HG02884 (cell line): ENCODE data around the gene HNRNPD.
"Not testable (repeated sequence)": the region's sequence is repeated elsewhere in the genome, so short reads cannot be mapped to it uniquely, and the experiment has no call there.

Source experiments
- ATAC-seq: cut with Tn5 transposase; IDR thresholded peaks from one replicate; pipeline ENCODE4 v1.9.1; 2021; ENCODE audit warnings: mild to moderate bottlenecking, moderate library complexity; ENCODE audit not compliant: unreplicated experiment

HNRNPD gene, protein sequence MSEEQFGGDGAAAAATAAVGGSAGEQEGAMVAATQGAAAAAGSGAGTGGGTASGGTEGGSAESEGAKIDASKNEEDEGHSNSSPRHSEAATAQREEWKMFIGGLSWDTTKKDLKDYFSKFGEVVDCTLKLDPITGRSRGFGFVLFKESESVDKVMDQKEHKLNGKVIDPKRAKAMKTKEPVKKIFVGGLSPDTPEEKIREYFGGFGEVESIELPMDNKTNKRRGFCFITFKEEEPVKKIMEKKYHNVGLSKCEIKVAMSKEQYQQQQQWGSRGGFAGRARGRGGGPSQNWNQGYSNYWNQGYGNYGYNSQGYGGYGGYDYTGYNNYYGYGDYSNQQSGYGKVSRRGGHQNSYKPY

DNA sequence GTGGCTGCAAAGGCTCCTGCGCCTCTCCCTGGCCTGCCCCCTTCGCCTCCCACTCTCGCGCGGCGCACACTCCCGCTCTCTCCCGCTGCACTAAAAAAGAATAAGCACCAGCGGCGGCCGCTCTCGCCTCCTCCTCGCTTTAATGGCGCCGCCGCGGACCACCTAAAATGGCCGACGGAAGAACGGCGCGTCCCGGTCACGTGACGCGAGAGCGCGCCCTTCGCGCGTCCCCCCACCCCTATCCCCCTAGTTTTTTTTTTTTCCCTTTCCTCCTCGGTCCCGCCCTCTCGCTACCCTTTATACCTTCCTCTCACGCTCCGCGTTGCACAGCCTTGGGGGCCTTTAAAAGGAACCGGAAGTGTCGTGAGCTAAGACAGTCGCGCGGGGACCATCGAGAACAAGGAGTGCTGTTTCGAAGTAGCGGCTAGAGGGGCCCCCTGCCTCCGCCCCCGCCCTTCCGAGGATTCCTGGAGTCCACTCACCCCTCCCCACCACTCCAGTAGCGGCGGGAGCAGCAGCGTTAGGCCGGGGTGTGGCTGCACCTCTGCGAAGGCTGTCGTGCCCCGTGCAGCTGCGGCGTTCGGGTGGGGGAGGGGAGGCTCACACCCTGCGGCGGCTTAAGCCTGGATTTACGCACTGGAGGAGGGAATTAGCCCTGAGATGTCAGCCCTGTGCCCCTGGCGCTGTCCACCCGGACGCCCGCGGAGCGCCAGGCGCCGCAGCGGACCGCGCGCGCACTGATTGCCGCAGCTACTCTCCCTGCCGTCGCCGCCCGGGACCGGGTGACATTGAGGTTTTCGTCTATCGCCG lies at the start of gene HNRNPD:
HNRNPD (minus strand) TSS at position 176 of the 810 bp plus-strand sequence. CDS start 313 bp downstream, outside the sequence.
- peak; percentile 93 for ATAC-seq

DNA sequence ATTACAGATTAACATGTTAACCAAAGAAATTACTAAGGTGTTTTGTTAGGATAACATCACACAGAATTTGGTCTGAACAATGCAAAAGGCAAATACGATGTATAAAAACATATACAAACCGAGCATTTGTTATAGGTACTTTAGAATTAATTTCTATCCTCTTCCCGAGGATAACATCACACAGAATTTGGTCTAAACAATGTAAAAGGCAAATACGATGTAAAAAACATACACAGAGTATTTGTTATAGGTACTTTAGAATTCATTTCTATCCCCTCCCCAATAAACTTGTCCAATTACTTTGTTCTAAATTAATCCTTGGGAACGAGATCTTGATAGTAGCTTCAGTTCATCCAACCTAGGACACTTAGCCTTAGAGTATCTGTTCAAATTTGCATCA lies 48.8 kb upstream of the HNRNPD start:
- ATAC-seq: no peak

DNA sequence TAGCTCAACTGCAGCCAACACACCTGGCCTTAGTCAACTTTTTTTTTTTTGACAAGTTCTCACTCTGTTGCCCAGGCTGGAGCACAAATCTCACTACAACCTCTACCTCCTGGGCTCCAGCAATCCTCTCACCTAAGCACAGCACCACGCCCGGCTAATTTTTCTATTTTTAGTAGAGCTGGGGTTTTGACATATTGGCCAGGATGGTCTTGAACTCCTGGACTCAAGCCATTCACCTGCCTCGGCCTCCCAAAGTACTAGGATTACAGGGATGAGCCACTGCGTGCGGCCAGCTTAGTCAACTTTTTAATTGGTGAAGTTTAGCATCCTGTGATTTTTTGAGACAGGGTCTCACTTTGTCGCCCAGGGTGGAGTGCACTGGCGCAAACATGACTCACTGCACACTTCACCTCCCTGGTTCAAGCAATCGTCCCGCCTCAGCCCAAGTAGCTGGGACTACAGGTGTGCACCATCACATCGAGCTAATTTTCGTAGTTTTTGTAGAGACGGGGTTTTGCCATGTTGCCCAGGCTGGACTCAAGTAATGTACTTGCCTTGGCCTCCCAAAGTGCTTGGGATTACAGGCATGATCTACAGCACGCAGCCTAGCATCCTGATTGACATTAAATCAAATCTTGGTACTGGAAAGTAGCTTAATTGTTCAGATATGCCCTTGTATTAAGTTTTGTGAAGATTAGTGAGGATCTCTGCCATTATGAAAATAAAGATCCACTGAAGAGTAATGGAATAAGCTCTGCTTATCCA lies 48.2 kb upstream of the HNRNPD start:
- ATAC-seq: no peak

DNA sequence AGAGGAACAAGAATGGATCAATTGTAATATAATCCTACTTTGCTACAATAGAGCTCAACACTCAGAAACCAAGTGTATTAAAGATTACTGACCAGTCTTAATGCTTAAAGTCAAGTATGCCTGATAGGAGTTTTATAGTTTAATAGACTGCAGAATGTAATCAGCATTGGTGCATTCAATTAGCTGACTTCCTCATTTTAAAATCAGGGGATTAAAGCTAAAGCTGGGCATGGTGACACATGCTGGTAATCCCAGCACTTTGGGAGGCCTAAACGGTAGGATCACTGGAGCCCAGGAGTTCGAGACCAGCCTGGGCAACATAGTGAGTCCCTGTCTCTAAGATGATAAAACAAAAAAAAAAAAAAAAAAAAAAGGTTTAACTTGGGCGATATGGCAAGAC lies 45.7 kb upstream of the HNRNPD start:
- ATAC-seq: no peak

DNA sequence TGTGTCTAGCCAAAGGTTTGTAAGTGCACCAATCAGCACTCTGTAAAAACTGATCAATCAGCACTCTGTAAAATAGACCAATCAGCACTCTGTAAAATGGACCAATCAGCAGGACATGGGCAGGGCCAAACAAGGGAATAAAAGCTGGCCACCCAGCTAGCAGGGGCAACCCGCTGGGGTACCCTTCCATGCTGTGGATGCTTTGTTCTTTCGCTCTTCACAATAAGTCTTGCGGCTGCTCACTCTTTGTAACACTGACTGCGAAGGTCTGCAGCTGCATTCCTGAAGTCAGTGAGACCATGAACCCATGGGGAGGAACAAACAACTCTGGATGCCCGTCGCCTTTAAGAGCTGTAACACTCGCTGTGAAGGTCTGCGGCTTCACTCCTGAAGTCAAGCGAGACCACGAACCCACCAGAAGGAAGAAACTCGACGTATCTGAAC lies 42.2 kb upstream of the HNRNPD start:
- ATAC-seq: no peak

DNA sequence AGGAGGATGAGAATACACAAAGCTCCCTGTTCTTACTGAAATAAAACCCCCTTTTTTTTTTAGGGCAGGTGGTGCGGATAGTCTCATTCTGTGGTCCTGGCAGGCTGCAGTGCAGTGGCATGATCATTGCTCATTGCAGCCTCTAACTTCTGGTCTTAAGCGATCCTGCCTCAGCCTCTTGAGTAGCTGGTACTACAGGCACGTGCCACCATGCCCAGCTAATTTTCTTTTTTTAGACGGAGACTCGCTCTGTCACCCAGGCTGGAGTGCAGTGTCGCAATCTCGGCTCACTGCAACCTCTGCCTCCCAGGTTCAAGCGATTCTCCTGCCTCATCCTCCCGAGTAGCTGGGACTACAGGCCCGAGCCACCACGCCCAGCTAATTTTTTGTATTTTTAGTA lies 41.3 kb upstream of the HNRNPD start:
- not testable (repeated sequence) for ATAC-seq

DNA sequence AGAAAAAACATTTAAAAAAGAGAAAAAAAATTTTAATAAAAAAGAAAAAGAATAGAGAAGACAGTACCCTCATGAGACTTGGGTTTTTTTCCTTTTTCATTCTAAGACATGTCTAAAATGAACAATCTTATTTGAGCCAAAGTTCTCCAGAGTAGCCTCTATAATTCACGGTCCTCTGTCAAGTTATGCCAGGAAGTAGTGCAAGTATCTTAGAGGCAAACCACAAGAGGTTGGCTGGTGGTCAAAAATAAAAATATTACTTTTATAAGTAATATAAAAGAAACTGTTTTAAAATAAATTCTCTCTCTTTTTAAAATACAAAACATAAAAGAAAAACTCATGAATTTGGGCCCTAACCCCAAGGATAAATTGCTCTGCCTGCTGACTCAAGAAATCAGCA lies 29.9 kb upstream of the HNRNPD start:
- no peak for ATAC-seq

DNA sequence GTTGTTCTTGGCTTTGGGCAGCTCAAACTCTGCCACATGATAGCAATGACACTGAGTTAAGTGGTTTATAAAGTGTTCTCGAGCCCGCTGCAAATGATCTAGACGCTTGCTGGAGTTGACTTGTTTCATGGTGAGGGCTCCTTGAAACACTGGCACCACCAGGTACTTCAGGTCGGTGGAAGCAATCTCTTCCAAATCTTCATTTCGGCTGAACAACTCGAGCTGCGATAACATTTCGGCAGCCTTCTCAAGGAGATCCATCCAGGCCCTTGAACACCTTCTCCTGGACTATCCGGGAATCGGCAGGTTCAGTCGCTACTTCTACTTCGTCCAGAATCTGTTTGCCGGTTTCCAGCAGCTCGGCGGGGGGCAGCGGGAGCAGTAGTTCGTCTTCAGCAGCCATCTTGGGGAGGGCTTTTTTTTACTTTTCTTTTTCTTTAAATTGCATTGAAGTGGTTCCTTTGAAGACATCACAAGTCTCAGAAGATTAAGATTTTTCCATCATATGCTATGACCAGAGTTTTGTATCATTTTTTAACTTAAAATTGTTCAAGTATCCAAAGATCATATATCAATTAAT lies 28.5 kb upstream of the HNRNPD start:
- ATAC-seq: no peak

DNA sequence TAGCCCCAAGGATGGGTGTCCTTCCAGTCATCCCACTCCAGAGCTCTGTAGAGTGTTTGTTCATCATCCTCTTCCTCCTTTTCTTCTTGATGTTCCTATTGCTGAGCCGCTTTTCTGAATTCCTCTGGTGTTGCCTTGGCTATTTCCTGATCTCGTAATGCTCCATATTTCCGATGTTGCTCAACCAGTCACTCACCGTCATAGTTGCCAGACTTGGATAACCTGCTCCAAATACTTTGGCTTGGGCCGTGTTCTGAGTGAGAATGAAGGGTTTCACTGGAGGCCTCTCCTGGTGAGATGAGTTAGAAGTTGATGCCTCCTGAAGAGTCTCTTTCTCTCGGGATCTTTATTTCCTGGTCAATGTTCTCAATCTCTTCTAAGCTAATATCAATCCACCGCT lies 27.8 kb upstream of the HNRNPD start:
- no peak for ATAC-seq

DNA sequence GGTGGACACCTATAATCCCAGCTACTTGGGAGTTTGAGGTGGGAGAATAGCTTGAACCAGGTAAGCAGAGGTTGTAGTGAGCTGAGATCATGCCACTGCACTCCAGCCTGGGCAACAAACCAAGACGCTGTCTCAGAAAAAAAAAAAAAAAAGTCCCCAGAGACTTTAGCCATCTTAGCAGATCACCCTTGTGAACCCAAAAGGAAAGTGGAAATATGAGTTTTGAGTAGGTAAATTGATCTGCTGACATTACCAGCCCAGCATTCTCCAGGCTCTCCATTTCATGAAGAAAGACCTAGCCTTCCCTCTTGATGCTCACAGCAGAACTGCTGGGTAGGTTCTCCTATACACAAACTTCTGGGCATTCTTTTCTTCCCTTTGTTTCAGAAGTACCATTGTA lies 24.5 kb upstream of the HNRNPD start:
- no peak for ATAC-seq

DNA sequence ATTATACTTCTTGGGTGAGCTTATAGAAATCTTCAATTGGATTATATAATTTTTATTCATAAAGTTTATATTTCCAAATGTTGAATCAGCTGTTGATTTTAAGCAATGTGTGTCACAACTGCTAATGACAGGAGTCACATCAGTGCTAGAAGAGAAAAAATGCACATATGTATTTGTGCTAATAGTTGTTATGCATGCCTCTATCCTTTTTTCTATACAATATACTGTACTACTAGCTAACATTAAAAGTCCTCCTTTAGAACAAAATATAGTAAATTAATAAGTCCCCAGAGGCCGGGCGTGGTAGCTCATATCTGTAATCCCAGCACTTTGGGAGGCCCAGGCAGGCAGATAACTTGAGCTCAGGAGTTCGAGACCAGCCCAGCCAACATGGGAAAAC lies 23.7 kb upstream of the HNRNPD start:
- no peak for ATAC-seq

DNA sequence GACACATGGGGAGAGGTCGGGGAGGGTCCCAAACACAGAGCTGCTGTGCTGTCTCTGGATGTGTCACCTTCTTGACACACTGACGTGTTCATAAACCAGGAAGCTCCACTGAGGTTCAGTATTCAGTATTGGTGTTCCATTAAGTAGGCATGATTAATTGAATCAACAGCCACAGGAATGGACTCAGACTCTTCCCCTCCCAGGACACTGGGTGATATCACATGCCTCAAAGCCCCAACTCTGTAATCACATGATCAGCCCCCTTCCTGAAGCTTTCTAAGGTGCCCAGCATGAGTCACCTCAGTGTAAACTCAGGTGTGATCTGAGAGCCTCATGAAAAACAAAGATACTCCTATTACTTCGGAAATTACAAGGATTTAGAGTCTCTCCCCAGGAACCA lies 21.1 kb upstream of the HNRNPD start:
- ATAC-seq: no peak

DNA sequence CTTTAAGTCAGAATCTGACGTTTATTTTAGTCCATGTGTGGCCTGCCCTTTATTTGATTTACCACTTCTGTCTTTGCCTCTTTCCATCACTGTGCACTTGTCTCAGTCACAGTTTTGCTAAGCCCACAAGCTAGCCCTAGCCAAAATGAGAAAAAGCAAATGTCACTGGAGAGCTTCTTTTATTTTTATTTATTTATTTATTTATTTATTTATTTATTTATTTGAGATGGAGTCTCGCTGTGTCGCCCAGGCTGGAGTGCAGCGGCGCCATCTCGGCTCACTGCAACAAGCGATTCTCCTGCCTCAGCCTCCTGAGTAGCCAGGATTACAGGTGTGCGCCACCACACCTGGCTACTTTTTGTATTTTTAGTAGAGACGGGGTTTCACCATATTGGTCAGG lies 16.3 kb upstream of the HNRNPD start:
- not testable (repeated sequence) for ATAC-seq

DNA sequence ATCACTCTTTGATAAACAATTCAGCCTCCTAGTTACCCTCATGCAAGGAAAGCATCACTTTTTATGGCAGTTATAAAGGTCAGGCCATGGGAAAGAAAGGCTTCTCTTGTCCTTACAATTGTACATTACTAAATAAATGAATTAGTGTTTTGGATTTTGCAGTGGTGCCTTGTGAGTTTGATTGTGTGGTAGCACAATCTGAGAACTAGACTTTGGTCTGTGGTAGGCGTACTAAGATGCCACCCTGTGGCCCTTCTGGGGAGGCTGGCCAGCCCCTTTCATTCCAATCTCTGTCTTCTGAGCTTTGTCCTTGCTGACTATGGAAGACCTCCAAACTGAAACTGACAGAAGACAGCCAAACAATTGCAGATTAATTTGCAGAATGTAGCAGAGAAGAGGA lies 14.6 kb upstream of the HNRNPD start:
- no peak for ATAC-seq

DNA sequence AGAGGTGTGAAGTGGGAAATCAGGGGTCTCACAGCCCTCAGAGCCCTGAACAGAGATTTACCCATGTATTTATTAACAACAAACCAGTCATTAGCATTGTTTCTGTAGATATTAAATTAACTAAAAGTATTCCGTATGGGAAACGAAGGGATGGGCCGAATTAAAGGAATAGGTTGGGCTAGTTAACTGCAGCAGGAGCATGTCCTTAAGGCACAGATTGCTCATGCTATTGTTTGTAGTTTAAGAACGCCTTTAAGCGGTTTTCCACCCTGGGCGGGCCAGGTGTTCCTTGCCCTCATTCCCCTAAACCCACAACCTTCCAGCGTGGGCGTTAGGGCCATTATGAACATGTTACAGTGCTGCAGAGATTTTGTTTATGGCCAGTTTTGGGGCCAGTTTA lies 12.5 kb upstream of the HNRNPD start:
- not testable (repeated sequence) for ATAC-seq

DNA sequence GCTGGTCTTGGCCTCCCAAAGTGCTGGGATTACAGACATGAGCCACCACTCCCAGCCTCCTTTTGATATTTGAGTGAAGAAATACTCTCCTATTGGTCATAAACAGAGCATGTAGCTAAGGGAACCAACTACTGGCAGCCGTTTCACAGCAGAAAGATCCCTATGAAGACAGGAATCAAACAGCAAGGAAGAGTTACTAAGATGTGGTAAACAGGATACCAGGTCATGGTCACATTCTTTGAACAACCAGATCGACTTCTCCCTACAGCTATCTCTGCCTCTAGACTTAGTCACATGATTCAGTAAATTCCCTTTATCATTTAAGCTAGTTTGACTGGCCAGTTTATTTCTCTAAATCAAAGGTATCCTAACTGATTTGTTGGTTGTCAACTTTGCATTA lies 9.0 kb upstream of the HNRNPD start:
- ATAC-seq: no peak

DNA sequence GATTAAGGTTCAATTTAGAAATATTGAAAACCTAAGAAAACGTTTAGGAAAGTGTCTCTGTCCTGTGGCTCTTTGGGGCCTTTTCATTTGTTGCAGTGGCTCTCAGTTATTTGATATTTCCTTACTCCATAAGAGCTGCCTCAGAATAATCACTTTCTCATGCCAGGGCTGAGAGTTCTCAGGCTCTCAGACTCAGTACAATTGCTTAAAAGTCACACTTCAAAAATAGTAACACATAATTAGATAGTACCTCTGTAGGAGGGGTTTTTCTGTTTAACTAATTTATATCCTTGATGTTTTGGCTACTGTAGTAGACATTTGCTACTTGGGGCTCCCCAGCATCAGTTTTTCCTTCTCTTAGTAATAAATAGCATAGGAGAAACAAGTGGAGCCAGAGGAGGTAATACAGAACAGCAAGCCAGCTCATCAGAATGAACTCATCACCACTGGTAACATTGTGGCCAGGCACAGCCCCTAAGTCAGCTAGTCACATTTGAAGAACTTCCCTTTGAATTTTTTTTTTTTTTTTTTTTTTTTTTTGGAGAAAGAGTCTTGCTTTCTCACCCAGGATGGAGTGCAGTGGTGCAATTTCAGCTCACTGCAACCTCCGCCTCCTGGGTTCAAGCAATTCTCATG lies 8.0 kb upstream of the HNRNPD start:
- no peak for ATAC-seq

DNA sequence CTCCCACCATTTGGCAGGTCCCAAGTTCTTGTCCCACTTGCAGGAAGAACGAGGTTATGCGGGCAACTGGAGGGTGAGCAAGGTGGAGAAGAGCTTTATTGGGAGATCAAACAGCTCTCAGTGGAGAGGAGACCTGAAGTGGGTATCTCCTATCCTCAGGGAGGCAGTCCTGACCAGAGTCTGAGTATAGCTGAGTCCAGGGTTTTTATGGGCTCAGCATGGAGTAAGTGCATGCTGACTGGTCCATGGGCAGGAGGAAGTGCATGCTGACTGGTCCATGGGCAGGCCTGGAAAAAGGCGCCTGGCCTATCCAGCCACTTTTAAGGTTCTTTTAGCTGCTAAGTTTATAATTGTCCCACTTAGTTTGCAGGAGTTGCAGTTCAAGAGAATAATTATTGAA lies 7.4 kb upstream of the HNRNPD start:
- no peak for ATAC-seq

DNA sequence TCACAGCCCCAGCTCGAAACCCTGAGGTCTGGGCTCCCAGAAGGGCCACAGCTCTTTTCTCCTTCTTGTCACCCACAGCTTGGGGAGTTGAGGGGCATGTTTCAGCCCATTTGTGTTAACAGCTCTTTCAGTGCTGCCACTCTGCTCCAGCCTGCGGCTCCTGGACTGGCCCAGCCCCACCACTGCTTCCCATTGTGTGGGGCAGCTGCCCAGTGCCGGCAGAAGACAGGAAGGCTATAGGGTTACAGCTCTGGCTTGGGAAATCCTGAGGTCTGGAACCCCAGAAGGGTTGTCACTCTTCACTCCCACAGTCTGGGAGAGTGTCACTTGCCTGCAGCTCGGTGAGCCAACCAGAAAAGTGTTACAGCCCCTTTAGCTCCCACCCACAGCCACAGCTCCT lies 7.0 kb upstream of the HNRNPD start:
- ATAC-seq: no peak

DNA sequence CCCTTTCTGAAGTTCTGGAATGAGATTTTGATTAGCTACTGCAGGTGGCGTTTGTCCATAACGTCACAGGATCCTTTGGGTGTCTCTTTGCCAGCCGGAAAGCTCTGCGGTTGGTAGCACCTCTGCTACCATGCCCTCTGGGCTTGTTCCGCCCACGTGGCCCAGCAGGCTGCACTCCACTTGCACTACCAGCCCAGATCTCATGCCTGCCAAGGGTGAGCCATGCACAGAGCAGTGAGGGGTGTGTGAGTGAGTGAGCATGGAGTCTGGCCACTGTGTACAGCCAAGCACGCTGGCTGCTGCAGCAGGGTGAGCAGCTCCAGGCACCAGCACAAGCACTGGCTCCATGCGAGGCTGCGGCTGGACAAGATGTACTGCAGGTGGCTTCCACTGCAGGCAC lies 6.6 kb upstream of the HNRNPD start:
- ATAC-seq: no peak

DNA sequence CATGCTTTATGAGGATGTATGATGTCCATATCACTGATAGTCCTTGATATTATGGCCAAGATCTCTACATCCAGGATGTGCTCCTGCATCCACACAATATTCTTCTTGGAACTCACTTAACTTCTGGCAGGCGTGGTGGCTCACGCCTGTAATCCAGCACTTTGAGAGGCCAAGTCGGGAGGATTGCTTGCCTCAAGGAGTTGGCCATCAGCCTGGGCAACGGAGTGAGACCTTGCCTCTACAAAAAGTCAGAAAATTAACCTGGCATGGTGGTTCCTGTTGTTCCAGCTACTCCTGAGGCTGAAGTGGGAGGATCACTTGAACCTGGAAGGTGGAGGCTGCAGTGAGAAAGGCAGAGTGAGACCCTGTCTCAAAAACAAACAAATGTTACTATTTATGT lies 2.3 kb upstream of the HNRNPD start:
- no peak for ATAC-seq
